Muscle of leg (tissue), 16 donors: ENCODE results near the gene HNRNPD. TPM values are rescaled to one million over a fixed set of nuclear protein-coding genes. Genes with fewer than 3 reads are reported as not detected.
"Not testable (repeated sequence)": the region's sequence is repeated elsewhere in the genome, so short reads cannot be mapped to it uniquely, and the experiment has no call there.

Experiments used
- DNase-seq: peaks from one replicate; pipeline ENCODE4 v3.0.0; 2013
- H3K27ac ChIP-seq: one replicate; pipeline ENCODE4 v1.5.1; 2013; ENCODE audit warnings: mild to moderate bottlenecking, low read length, control low read depth
- H3K27me3 ChIP-seq: one replicate; pipeline ENCODE4 v1.6.1; 2013; ENCODE audit warnings: low read length; ENCODE audit not compliant: control insufficient read depth, insufficient read depth
- H3K36me3 ChIP-seq: one replicate; pipeline ENCODE4 v1.6.1; 2013; ENCODE audit warnings: low read length; ENCODE audit not compliant: control insufficient read depth, insufficient read depth
- H3K4me1 ChIP-seq: one replicate; pipeline ENCODE4 v1.6.1; 2013; ENCODE audit warnings: low read length; ENCODE audit not compliant: control insufficient read depth, insufficient read depth
- H3K4me3 ChIP-seq: one replicate; pipeline ENCODE4 v1.5.1; 2013; ENCODE audit warnings: low read length, control low read depth
- H3K9me3 ChIP-seq: replicated peaks from 2 replicates; pipeline ENCODE4 v1.6.1; 2013; ENCODE audit warnings: low read depth, low read length; ENCODE audit not compliant: control insufficient read depth
- WGBS: methylation state at CpG from one replicate; pipeline ENCODE4 v1.1.5; 2013; ENCODE audit warnings: missing lambda C conversion rate; ENCODE audit not compliant: insufficient coverage; 5-methylcytosine and 5-hydroxymethylcytosine counted together
- long read RNA-seq, 11 donors: transcript quantifications; one replicate each; lab custom pipeline, GENCODE V29; 2026
- polyA plus RNA-seq, 8 donors: library from polyadenylated mRNA; unstranded; fragments of 120-200 nt; gene quantifications; one replicate each; pipeline versions ENCODE4 v1.2.1 to v1.2.3, GENCODE V29; 2013; ENCODE audit warnings: inconsistent platforms in 1 of 8, low replicate concordance in 1 of 8; ENCODE audit not compliant: insufficient read length in 8 of 8, insufficient read depth in 1 of 8
- total RNA-seq: library from RNA; stranded (reverse); fragments of 120-200 nt; gene quantifications from one replicate; pipeline ENCODE4 v1.2.4, GENCODE V29; 2013

HNRNPD gene
- total RNA-seq (53.6 TPM), polyA plus RNA-seq (100 to 1,000 TPM; 294 to 407 (median 316) TPM)
- long read RNA-seq, donor 1, transcript HNRNPD-201 (9 exons, 3,033 nt), result minor isoform, 8 of 53 reads
- long read RNA-seq, donor 1, transcript HNRNPD-202 (8 exons, 1,667 nt), result minor isoform, 5 of 53 reads
- long read RNA-seq, donor 1, transcript HNRNPD-203 (8 exons, 1,585 nt), result major isoform, 17 of 53 reads
- long read RNA-seq, donor 1, partial matches to known transcripts, result 23 of 53 reads
- long read RNA-seq, donor 1, other reads (novel, unspliced or antisense), result 0 of 53 reads
- long read RNA-seq, donor 2, transcript HNRNPD-203 (8 exons, 1,585 nt), result major isoform, 5 of 7 reads
- long read RNA-seq, donor 2, partial matches to known transcripts, result 0 of 7 reads
- long read RNA-seq, donor 2, other reads (novel, unspliced or antisense), result 0 of 7 reads
- long read RNA-seq, donor 3, transcript HNRNPD-201 (9 exons, 3,033 nt), result minor isoform, 23 of 114 reads
- long read RNA-seq, donor 3, transcript HNRNPD-203 (8 exons, 1,585 nt), result major isoform, 42 of 114 reads
- long read RNA-seq, donor 3, partial matches to known transcripts, result 35 of 114 reads
- long read RNA-seq, donor 3, other reads (novel, unspliced or antisense), result 10 of 114 reads
- long read RNA-seq, donor 4, transcript HNRNPD-201 (9 exons, 3,033 nt), result major isoform, 13 of 43 reads
- long read RNA-seq, donor 4, transcript HNRNPD-203 (8 exons, 1,585 nt), result minor isoform, 12 of 43 reads
- long read RNA-seq, donor 4, partial matches to known transcripts, result 15 of 43 reads
- long read RNA-seq, donor 4, other reads (novel, unspliced or antisense), result 0 of 43 reads
- long read RNA-seq, donor 5, full-length matches to known transcripts, result 107 of 238 reads
- long read RNA-seq, donor 5, partial matches to known transcripts, result 112 of 238 reads
- long read RNA-seq, donor 5, other reads (novel, unspliced or antisense), result 19 of 238 reads
- long read RNA-seq, donor 6, transcript HNRNPD-202 (8 exons, 1,667 nt), result minor isoform, 7 of 115 reads
- long read RNA-seq, donor 6, transcript HNRNPD-201 (9 exons, 3,033 nt), result minor isoform, 25 of 115 reads
- long read RNA-seq, donor 6, transcript HNRNPD-203 (8 exons, 1,585 nt), result major isoform, 33 of 115 reads
- long read RNA-seq, donor 6, partial matches to known transcripts, result 39 of 115 reads
- long read RNA-seq, donor 6, other reads (novel, unspliced or antisense), result 11 of 115 reads
- long read RNA-seq, donor 7, full-length matches to known transcripts, result 51 of 136 reads
- long read RNA-seq, donor 7, partial matches to known transcripts, result 78 of 136 reads
- long read RNA-seq, donor 7, other reads (novel, unspliced or antisense), result 7 of 136 reads
- long read RNA-seq, donor 8, transcript HNRNPD-201 (9 exons, 3,033 nt), result minor isoform, 19 of 73 reads
- long read RNA-seq, donor 8, transcript HNRNPD-202 (8 exons, 1,667 nt), result minor isoform, 8 of 73 reads
- long read RNA-seq, donor 8, transcript HNRNPD-203 (8 exons, 1,585 nt), result major isoform, 31 of 73 reads
- long read RNA-seq, donor 8, partial matches to known transcripts, result 10 of 73 reads
- long read RNA-seq, donor 8, other reads (novel, unspliced or antisense), result 5 of 73 reads
- long read RNA-seq, donor 9, full-length matches to known transcripts, result 35 of 80 reads
- long read RNA-seq, donor 9, partial matches to known transcripts, result 40 of 80 reads
- long read RNA-seq, donor 9, other reads (novel, unspliced or antisense), result 5 of 80 reads
- long read RNA-seq, donor 10, transcript HNRNPD-202 (8 exons, 1,667 nt), result minor isoform, 6 of 138 reads
- long read RNA-seq, donor 10, transcript HNRNPD-201 (9 exons, 3,033 nt), result minor isoform, 15 of 138 reads
- long read RNA-seq, donor 10, transcript HNRNPD-203 (8 exons, 1,585 nt), result major isoform, 32 of 138 reads
- long read RNA-seq, donor 10, partial matches to known transcripts, result 70 of 138 reads
- long read RNA-seq, donor 10, other reads (novel, unspliced or antisense), result 15 of 138 reads
- long read RNA-seq, donor 11, transcript HNRNPD-203 (8 exons, 1,585 nt), result major isoform, 35 of 89 reads
- long read RNA-seq, donor 11, transcript HNRNPD-201 (9 exons, 3,033 nt), result minor isoform, 12 of 89 reads
- long read RNA-seq, donor 11, partial matches to known transcripts, result 39 of 89 reads
- long read RNA-seq, donor 11, other reads (novel, unspliced or antisense), result 0 of 89 reads

DNA sequence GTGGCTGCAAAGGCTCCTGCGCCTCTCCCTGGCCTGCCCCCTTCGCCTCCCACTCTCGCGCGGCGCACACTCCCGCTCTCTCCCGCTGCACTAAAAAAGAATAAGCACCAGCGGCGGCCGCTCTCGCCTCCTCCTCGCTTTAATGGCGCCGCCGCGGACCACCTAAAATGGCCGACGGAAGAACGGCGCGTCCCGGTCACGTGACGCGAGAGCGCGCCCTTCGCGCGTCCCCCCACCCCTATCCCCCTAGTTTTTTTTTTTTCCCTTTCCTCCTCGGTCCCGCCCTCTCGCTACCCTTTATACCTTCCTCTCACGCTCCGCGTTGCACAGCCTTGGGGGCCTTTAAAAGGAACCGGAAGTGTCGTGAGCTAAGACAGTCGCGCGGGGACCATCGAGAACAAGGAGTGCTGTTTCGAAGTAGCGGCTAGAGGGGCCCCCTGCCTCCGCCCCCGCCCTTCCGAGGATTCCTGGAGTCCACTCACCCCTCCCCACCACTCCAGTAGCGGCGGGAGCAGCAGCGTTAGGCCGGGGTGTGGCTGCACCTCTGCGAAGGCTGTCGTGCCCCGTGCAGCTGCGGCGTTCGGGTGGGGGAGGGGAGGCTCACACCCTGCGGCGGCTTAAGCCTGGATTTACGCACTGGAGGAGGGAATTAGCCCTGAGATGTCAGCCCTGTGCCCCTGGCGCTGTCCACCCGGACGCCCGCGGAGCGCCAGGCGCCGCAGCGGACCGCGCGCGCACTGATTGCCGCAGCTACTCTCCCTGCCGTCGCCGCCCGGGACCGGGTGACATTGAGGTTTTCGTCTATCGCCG is at the start of gene HNRNPD:
HNRNPD (minus strand) TSS at position 176 of the 810 bp plus-strand sequence. CDS start 313 bp downstream, outside the sequence.
- DNase-seq, result peak; percentile 100
- WGBS, result under 1% methylated on average over 63 of the region's 83 CpGs
- H3K27ac ChIP-seq, result peak within 1 kb of the TSS; percentile 99
- H3K4me1 ChIP-seq, result peaks cover 4% of the 10 kb centered on the region
- peak within 1 kb of the TSS; percentile 98 for H3K4me3 ChIP-seq
- peaks cover 3% of the 10 kb centered on the region for H3K36me3 ChIP-seq
- no peaks in the 10 kb centered on the region for H3K27me3 ChIP-seq
- no peaks in the 10 kb centered on the region for H3K9me3 ChIP-seq

DNA sequence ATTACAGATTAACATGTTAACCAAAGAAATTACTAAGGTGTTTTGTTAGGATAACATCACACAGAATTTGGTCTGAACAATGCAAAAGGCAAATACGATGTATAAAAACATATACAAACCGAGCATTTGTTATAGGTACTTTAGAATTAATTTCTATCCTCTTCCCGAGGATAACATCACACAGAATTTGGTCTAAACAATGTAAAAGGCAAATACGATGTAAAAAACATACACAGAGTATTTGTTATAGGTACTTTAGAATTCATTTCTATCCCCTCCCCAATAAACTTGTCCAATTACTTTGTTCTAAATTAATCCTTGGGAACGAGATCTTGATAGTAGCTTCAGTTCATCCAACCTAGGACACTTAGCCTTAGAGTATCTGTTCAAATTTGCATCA is 48.8 kb upstream of the HNRNPD start:
- peaks cover 7% of the 10 kb centered on the region for H3K4me1 ChIP-seq
- no peak for DNase-seq
- no peak overlapping the region for H3K27ac ChIP-seq
- no peaks in the 10 kb centered on the region for H3K27me3 ChIP-seq
- H3K9me3 ChIP-seq, result no peaks in the 10 kb centered on the region
- no peak overlapping the region for H3K4me3 ChIP-seq
- WGBS, result no CpG with 5 or more reads among the region's 5 CpGs
- H3K36me3 ChIP-seq, result peaks cover 23% of the 10 kb centered on the region

- Histone ChIP-seq H3K36me3 (peaks cover 22% of the 10 kb centered on the region), H3K27ac (no peak overlapping the region), H3K9me3 (no peaks in the 10 kb centered on the region), H3K4me3 (no peak overlapping the region), H3K4me1 (peaks cover 6% of the 10 kb centered on the region), H3K27me3 (no peaks in the 10 kb centered on the region)
- DNase-seq, result peak; percentile 4
- 89% methylated on average over 8 of the region's 13 CpGs for WGBS
Observed at GRCh38 chr4:82421796-82422560, 48.2 kb upstream of the HNRNPD start.

- H3K27me3 ChIP-seq, result no peaks in the 10 kb centered on the region
- H3K4me3 ChIP-seq, result no peak overlapping the region
- no CpG with 5 or more reads among the region's 3 CpGs for WGBS
- H3K9me3 ChIP-seq, result no peaks in the 10 kb centered on the region
- peaks cover 12% of the 10 kb centered on the region for H3K36me3 ChIP-seq
- no peak overlapping the region for H3K27ac ChIP-seq
- H3K4me1 ChIP-seq, result peaks cover 3% of the 10 kb centered on the region
- no peak for DNase-seq
Observed at GRCh38 chr4:82419451-82419850, 45.7 kb upstream of the HNRNPD start.

DNA sequence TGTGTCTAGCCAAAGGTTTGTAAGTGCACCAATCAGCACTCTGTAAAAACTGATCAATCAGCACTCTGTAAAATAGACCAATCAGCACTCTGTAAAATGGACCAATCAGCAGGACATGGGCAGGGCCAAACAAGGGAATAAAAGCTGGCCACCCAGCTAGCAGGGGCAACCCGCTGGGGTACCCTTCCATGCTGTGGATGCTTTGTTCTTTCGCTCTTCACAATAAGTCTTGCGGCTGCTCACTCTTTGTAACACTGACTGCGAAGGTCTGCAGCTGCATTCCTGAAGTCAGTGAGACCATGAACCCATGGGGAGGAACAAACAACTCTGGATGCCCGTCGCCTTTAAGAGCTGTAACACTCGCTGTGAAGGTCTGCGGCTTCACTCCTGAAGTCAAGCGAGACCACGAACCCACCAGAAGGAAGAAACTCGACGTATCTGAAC is 42.2 kb upstream of the HNRNPD start:
- H3K27ac ChIP-seq, result no peak overlapping the region
- no peak for DNase-seq
- H3K36me3 ChIP-seq, result no peaks in the 10 kb centered on the region
- no peaks in the 10 kb centered on the region for H3K27me3 ChIP-seq
- H3K4me1 ChIP-seq, result no peaks in the 10 kb centered on the region
- no peaks in the 10 kb centered on the region for H3K9me3 ChIP-seq
- H3K4me3 ChIP-seq, result no peak overlapping the region
- 86% methylated on average over 12 of the region's 12 CpGs for WGBS

DNA sequence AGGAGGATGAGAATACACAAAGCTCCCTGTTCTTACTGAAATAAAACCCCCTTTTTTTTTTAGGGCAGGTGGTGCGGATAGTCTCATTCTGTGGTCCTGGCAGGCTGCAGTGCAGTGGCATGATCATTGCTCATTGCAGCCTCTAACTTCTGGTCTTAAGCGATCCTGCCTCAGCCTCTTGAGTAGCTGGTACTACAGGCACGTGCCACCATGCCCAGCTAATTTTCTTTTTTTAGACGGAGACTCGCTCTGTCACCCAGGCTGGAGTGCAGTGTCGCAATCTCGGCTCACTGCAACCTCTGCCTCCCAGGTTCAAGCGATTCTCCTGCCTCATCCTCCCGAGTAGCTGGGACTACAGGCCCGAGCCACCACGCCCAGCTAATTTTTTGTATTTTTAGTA is 41.3 kb upstream of the HNRNPD start:
- WGBS, result 88% methylated on average over 5 of the region's 11 CpGs
- H3K9me3 ChIP-seq, H3K4me1 ChIP-seq, H3K36me3 ChIP-seq, H3K4me3 ChIP-seq, H3K27ac ChIP-seq, DNase-seq, H3K27me3 ChIP-seq: not testable (repeated sequence)

DNA sequence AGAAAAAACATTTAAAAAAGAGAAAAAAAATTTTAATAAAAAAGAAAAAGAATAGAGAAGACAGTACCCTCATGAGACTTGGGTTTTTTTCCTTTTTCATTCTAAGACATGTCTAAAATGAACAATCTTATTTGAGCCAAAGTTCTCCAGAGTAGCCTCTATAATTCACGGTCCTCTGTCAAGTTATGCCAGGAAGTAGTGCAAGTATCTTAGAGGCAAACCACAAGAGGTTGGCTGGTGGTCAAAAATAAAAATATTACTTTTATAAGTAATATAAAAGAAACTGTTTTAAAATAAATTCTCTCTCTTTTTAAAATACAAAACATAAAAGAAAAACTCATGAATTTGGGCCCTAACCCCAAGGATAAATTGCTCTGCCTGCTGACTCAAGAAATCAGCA is 29.9 kb upstream of the HNRNPD start:
- Histone ChIP-seq H3K4me3 (no peak overlapping the region), H3K9me3 (no peaks in the 10 kb centered on the region), H3K36me3 (no peaks in the 10 kb centered on the region), H3K27me3 (no peaks in the 10 kb centered on the region), H3K4me1 (no peaks in the 10 kb centered on the region), H3K27ac (no peak overlapping the region)
- WGBS, result no CpG with 5 or more reads among the region's 1 CpG
- DNase-seq, result no peak
